A549 (cell line): ENCODE measurements around the gene PADI6. TPM values are rescaled to one million over a fixed set of nuclear protein-coding genes. Genes with fewer than 3 reads are reported as not detected.

ENCODE experiments used
- ATAC-seq, 2 experiments: fragments of 200-7000 bp in 1 of 2; fragments of >200 bp in 1 of 2; cut with Nextera tagmentation in 1 of 2; cut with Tn5 transposase in 1 of 2; 3 replicates each; pipeline versions ENCODE4 v1.8.0 to v1.9.1; 2018 to 2020; ENCODE audit warnings: mild to moderate bottlenecking in 1 of 2, moderate library complexity in 1 of 2
- CTCF ChIA-PET: fragments of 300-600 bp; sonication (Branson Sonifier 250); formaldehyde crosslinking; extraction: SDS; loops from one replicate; lab custom pipeline; 2021; ENCODE audit warnings: antibody characterized with exemption, inconsistent platforms; lab: Yijun Ruan, JAX
- POLR2A ChIA-PET: fragments of 350-600 bp; formaldehyde crosslinking; extraction: SDS; loops from one replicate; lab custom pipeline; 2021; ENCODE audit warnings: antibody characterized with exemption, inconsistent platforms; lab: Yijun Ruan, JAX
- DNase-seq, 2 experiments: peaks; one replicate each; pipeline versions ENCODE4 v3.0.0 to v3.0.0-alpha.2; 2011 to 2016; ENCODE audit warnings: low read depth in 1 of 2, low spot score in 1 of 2
- FAIRE-seq: peaks from 2 replicates; lab custom pipeline; 2011; peaks lifted over from hg19 to GRCh38; lab: Jason Lieb, UNC
- H3K27ac ChIP-seq, 2 experiments: fragments of >200 bp; sonication (Bioruptor Twin); formaldehyde crosslinking; 3 replicates each; pipeline ENCODE4 v1.5.1; 2016 to 2017
- H3K4me1 ChIP-seq: fragments of >200 bp; sonication (Bioruptor Twin); formaldehyde crosslinking; 3 replicates; pipeline ENCODE4 v1.6.1; 2016
- H3K4me2 ChIP-seq: fragments of >200 bp; sonication (Bioruptor Twin); formaldehyde crosslinking; 3 replicates; pipeline ENCODE4 v1.6.1; 2016
- H3K4me3 ChIP-seq: fragments of >200 bp; sonication (Bioruptor Twin); formaldehyde crosslinking; 3 replicates; pipeline ENCODE4 v1.5.1; 2016
- H3K9me3 ChIP-seq: fragments of >200 bp; sonication (Bioruptor Twin); formaldehyde crosslinking; 3 replicates; pipeline ENCODE4 v1.6.1; 2016
- ATOH8 ChIP-seq: fragments of 250-450 bp; sonication (Bioruptor Pico); IDR thresholded peaks from 2 replicates; pipeline ENCODE4 v1.5.0; 2020; ENCODE audit warnings: low read depth, mild to moderate bottlenecking, moderate library complexity
- BCL3 ChIP-seq: fragments of >200 bp; sonication (Bioruptor Twin); formaldehyde crosslinking; IDR thresholded peaks from 3 replicates; pipeline ENCODE4 v1.6.1; 2016
- CHD2 ChIP-seq: fragments of 150-350 bp; IDR thresholded peaks from 2 replicates; pipeline ENCODE4 v1.6.1; 2014; ENCODE audit warnings: low read length; ENCODE audit not compliant: partially characterized antibody
- EHMT2 ChIP-seq: fragments of 200-600 bp; sonication (generic); IDR thresholded peaks from 2 replicates; pipeline ENCODE4 v1.6.1; 2016; ENCODE audit warnings: antibody characterized with exemption, low read depth, mild to moderate bottlenecking, moderate library complexity
- ESRRA ChIP-seq: fragments of 150-350 bp; IDR thresholded peaks from 2 replicates; pipeline ENCODE4 v1.6.1; 2014; ENCODE audit warnings: mild to moderate bottlenecking, low read length, borderline replicate concordance
- FOXS1 ChIP-seq: fragments of 250-450 bp; sonication (Bioruptor Pico); IDR thresholded peaks from 2 replicates; pipeline ENCODE4 v1.5.0; 2020; ENCODE audit warnings: mild to moderate bottlenecking, moderate library complexity
- HMGXB4 ChIP-seq: fragments of 250-450 bp; sonication (Bioruptor Pico); IDR thresholded peaks from 2 replicates; pipeline ENCODE4 v1.5.0; 2021; ENCODE audit warnings: mild to moderate bottlenecking, moderate library complexity, borderline replicate concordance
- HOXB5 ChIP-seq: fragments of 250-450 bp; sonication (Bioruptor Pico); IDR thresholded peaks from 2 replicates; pipeline ENCODE4 v1.5.0; 2020; ENCODE audit warnings: mild to moderate bottlenecking, moderate library complexity
- MAFK ChIP-seq: fragments of 450-650 bp; IDR thresholded peaks from 2 replicates; pipeline ENCODE4 v1.6.1; 2014; ENCODE audit not compliant: partially characterized antibody
- MAX ChIP-seq: IDR thresholded peaks from 2 replicates; pipeline ENCODE4 v1.6.1; 2012
- NR3C1 ChIP-seq: fragments of >200 bp; sonication (Bioruptor Twin); formaldehyde crosslinking; IDR thresholded peaks from 3 replicates; pipeline ENCODE4 v1.6.1; 2017
- PBX3 ChIP-seq: IDR thresholded peaks from 2 replicates; pipeline ENCODE4 v1.6.1; 2012
- POLR2A ChIP-seq: IDR thresholded peaks from 2 replicates; pipeline ENCODE4 v1.6.1; 2012; ENCODE audit warnings: mild to moderate bottlenecking, low read length
- POLR2AphosphoS2 ChIP-seq: conservative IDR thresholded peaks from 2 replicates; pipeline ENCODE4 v1.6.1; 2012; ENCODE audit warnings: low read length, improper control_type of control experiment, inconsistent platforms
- RARB ChIP-seq: fragments of 250-450 bp; sonication (Bioruptor Pico); IDR thresholded peaks from 2 replicates; pipeline ENCODE4 v1.8.0; 2021; ENCODE audit warnings: mild to moderate bottlenecking, moderate library complexity
- RFX5 ChIP-seq: fragments of 450-650 bp; IDR thresholded peaks from 2 replicates; pipeline ENCODE4 v1.7.1; 2014; ENCODE audit warnings: antibody characterized with exemption, mild to moderate bottlenecking, moderate library complexity
- RNF2 ChIP-seq: fragments of 200-600 bp; sonication (generic); IDR thresholded peaks from 2 replicates; pipeline ENCODE4 v1.6.1; 2016; ENCODE audit warnings: low read depth, mild to moderate bottlenecking, antibody characterized with exemption, moderate library complexity, borderline replicate concordance
- SMC3 ChIP-seq: fragments of >200 bp; sonication (Bioruptor Twin); formaldehyde crosslinking; IDR thresholded peaks from 3 replicates; pipeline ENCODE4 v1.6.1; 2018; ENCODE audit warnings: inconsistent platforms
- SREBF2 ChIP-seq: fragments of 450-650 bp; IDR thresholded peaks from 2 replicates; pipeline ENCODE4 v1.6.1; 2014; ENCODE audit warnings: mild to moderate bottlenecking, moderate library complexity
- TP53 ChIP-seq: fragments of 250-450 bp; sonication (Bioruptor Pico); IDR thresholded peaks from 2 replicates; pipeline ENCODE4 v1.5.0; 2021; ENCODE audit warnings: mild to moderate bottlenecking, moderate library complexity
- ZC3H11A ChIP-seq: fragments of 450-650 bp; IDR thresholded peaks from 2 replicates; pipeline ENCODE4 v1.6.1; 2014; ENCODE audit warnings: antibody characterized with exemption, mild to moderate bottlenecking
- ZFP36 ChIP-seq: fragments of 450-650 bp; IDR thresholded peaks from 2 replicates; pipeline ENCODE4 v1.6.1; 2014; ENCODE audit warnings: borderline replicate concordance; ENCODE audit not compliant: partially characterized antibody
- ZSCAN20 ChIP-seq: fragments of 250-450 bp; sonication (Bioruptor Pico); IDR thresholded peaks from 2 replicates; pipeline ENCODE4 v1.8.0; 2022; ENCODE audit warnings: mild to moderate bottlenecking, moderate library complexity
- WGBS: methylation state at CpG from one replicate; pipeline ENCODE4 v1.1.6; 2017; ENCODE audit errors: missing lambda C conversion rate; 5-methylcytosine and 5-hydroxymethylcytosine counted together
- polyA plus RNA-seq, 4 experiments: library from polyadenylated mRNA; depleted of rRNA in 3 of 4; stranded (reverse); fragments of >200 nt; fragmentation: RNase III in 1 of 4; extraction: RNeasy Plus Mini Kit Qiagen cat#74134 plus additional on column Dnase treatment in 1 of 4; gene quantifications; 2 replicates in 3 of 4; 3 replicates in 1 of 4; pipeline ENCODE4 v1.2.3, GENCODE V29; 2011 to 2017

PADI6 gene
- polyA plus RNA-seq, 2 of the 4 experiments (the other 2 are of a cell fraction), result not detected

GRCh38 chr1:17363771-17364170 lies 8.2 kb upstream of the PADI6 start:
- H3K9me3 ChIP-seq, result no peaks in the 10 kb centered on the region; the same call in 2 of the 3 replicates
- DNase-seq, result no peak
- TF ChIP-seq TP53 (no peak), POLR2A (no peak), FOXS1 (CRISPR knock-in tag) (no peak)
- H3K4me3 ChIP-seq, result no peak overlapping the region
- ChIA-PET POLR2A (no interaction called here), CTCF (no interaction called here)
- no peak for ATAC-seq
- H3K4me2 ChIP-seq, result no peak overlapping the region
- WGBS, result 27% methylated on average over 3 of the region's 4 CpGs
- no peaks in the 10 kb centered on the region for H3K4me1 ChIP-seq
- no peak overlapping the region for H3K27ac ChIP-seq
- no peak for FAIRE-seq

GRCh38 chr1:17365293-17365692 lies 6.7 kb upstream of the PADI6 start:
- Histone ChIP-seq H3K27ac (no peak overlapping the region), H3K9me3 (no peaks in the 10 kb centered on the region; the same call in 2 of the 3 replicates), H3K4me1 (no peaks in the 10 kb centered on the region; the same call in 2 of the 3 replicates), H3K4me2 (no peak overlapping the region), H3K4me3 (no peak overlapping the region)
- TF ChIP-seq BCL3 (no peak), HOXB5 (CRISPR knock-in tag) (no peak), RFX5 (no peak), CHD2 (no peak), SMC3 (no peak), HMGXB4 (CRISPR knock-in tag) (no peak), POLR2AphosphoS2 (no peak), SREBF2 (no peak)
- DNase-seq, result no peak
- ChIA-PET CTCF (no interaction called here), POLR2A (no interaction called here)
- 70% methylated on average over 3 of the region's 3 CpGs for WGBS
- no peak for FAIRE-seq
- ATAC-seq, result no peak

GRCh38 chr1:17369466-17369865 lies 2.5 kb upstream of the PADI6 start:
- H3K4me2 ChIP-seq, result no peak overlapping the region
- no peak for TF ChIP-seq ZSCAN20
- no peak for TF ChIP-seq ZFP36
- no peak for TF ChIP-seq ZC3H11A
- no peak for TF ChIP-seq MAFK
- TF ChIP-seq SREBF2, result no peak
- no peak for TF ChIP-seq ATOH8 (CRISPR knock-in tag)
- TF ChIP-seq MAX, result no peak
- TF ChIP-seq PBX3, result no peak
- no peak for TF ChIP-seq RNF2
- TF ChIP-seq RARB, result no peak
- no peak for TF ChIP-seq NR3C1
- no peak for TF ChIP-seq EHMT2
- no peak for TF ChIP-seq ESRRA
- TF ChIP-seq, all 56 proteins: peak for 0
- ChIA-PET POLR2A (no interaction called here), CTCF (interaction anchor here (1.0 to 1.4 kb wide), 3 partner anchors 37 to 322 kb away, joined by 3 to 5 read pairs (median 3); no protein-coding TSS in a partner anchor)
- Histone ChIP-seq H3K27ac (peak overlapping the region in 1 of 2 experiments; percentile 16; a peak in 1 of 6 replicates), H3K9me3 (no peaks in the 10 kb centered on the region; the same call in 2 of the 3 replicates), H3K4me1 (no peaks in the 10 kb centered on the region; the same call in 2 of the 3 replicates), H3K4me3 (no peak overlapping the region)
- DNase-seq, result no peak
- peak; percentile 70; a peak in 5 of 6 replicates for ATAC-seq
- no peak for FAIRE-seq
- 32% methylated on average over 5 of the region's 9 CpGs for WGBS
